GM21515 (cell line): Measurements from ENCODE around the gene WDFY3.

Experiments used
- ATAC-seq: cut with Tn5 transposase; IDR thresholded peaks from one replicate; pipeline ENCODE4 v1.9.1; 2021; ENCODE audit not compliant: unreplicated experiment

Gene WDFY3

GRCh38 chr4:84799318-84799717, 167.2 kb downstream of the WDFY3 start:
- ATAC-seq: no peak

DNA sequence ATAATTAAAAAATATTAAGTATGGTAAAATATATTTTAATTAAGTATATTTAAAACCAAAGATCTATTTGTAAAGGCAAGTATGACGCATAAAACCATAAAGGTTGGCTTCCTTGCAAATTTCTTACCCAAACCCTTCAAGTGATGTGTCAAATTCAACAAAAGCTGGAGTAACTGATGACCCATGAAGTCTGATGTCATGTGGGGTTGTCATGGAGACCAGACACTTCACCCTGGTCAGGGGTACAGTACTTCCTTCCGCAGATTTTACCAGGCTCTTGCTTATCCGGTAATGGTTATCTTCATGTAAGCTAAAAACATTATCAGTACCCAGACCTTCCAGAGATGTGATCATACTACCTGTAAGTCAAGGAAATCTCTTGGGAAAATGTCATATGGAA, 170.1 kb downstream of the WDFY3 start:
- no peak for ATAC-seq

DNA sequence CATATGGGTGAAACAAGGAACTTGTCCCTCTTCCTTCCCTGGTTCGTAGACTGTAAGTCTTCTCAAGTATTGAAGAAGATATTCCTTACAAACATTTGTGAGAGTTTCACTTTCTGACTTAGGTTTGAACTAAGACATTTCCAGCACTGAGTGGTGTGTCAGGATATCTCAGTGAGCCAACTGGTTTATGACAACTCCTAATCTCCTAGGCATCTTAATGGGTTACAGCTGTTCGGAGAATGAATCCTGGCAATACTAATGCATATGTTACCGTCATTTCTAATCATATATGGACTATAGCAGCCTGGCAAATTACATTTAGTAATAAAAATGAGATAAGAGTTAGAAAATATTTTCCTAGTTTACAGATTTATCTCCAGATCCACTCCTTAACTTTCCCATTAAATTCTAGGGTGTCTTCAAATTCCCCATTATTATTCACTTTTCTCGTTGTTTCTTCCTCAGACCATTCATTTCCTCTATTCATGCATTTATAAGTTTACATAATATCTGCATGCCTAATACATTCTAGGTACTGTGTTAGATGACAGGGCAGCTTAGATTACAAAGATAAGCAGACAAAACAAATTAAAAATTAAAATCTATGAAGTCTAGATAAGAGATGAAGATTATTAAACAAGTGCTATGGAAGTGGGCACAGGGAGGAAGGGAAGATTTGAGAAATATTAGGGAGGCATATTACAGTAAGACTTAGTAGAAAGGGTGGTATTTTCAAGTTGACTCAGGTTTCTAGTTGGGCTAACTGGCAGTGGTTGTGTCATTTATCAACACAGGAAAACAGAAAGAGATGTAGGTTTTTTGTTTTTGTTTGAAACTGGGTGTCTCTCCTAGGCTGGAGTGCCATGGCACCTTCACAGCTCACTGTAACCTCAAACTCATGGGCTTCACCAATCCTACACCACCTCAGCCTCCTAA, 173.9 kb downstream of the WDFY3 start:
- no peak for ATAC-seq

DNA sequence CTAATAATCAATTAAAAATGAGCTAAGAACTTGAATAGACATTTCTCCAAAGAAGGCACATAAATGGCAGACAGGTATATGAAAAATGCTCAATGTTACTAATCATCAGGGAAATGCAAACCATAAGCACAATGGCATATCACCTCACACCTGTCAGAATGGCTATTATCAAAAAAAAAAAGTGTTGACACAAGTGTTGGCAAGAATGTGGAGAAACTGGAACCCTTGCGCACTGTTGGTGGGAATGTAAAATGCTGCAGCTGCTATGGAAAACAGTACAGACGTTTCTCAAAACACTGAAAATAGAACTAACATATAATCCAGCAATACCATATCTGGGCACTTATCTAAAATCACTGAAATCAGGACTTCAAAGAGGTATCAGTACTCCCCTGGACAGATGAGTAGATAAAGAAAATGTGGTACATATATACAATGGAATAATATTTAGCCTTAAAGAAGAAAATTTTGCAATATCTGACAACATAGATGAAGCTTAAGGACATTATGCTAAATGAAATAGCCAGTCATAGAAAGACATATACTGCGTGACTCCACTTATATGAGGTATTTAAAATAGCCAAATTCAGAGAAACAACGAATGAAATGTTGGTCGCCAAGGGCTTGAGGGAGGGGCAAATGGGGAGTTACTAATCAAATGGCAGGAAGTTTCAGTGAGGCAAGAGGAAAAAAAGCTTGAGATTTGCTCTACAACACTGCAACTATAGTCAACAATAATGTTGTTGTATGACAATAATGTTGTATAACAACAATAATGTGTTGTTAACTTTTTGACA, 175.5 kb downstream of the WDFY3 start:
- no peak for ATAC-seq

- ATAC-seq: no peak
Observed at GRCh38 chr4:84786478-84786877, 180.0 kb downstream of the WDFY3 start.

GRCh38 chr4:84782517-84782916, 184.0 kb downstream of the WDFY3 start:
- ATAC-seq: no peak

GRCh38 chr4:84780719-84781118, 185.8 kb downstream of the WDFY3 start:
- no peak for ATAC-seq

DNA sequence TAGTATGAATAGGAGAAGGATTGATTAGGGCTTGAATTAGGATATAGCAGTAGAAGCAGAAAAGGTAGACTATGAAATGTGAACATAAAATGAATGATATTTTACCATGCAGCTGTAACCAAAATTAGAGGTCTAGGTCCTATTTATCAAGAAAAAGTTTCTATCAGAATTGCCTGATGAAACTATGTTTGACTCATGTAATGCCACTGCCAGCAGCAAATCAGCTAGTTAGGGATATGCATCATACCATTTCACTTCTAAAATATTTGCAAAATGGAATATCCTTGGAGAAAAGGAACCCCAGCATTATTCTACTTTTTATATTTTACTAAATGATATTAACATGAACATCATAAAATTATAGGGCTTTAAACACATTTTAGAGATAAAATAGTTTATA, 188.4 kb downstream of the WDFY3 start:
- ATAC-seq: no peak

DNA sequence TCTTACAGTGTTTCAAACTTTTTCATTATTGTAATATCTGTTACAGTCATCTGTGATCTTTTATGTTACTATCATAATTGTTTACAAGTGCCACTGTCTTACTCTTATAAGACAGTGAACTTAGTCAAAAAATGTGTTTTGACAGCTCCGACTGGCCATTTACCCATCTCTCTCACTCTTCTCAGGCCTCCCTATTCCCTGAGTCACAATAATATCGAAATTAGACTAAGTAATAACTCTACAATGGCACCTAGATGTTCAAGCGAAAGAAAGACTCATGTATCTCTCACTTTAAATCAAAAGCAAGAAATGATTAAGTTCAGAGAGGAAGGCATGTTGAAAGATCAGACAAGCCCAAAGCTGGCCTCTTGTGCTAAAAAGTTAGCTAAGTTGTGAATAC, 199.3 kb downstream of the WDFY3 start:
- no peak for ATAC-seq

GRCh38 chr4:84753321-84753972, 213.0 kb downstream of the WDFY3 start:
- no peak for ATAC-seq

GRCh38 chr4:84751707-84752106, 214.8 kb downstream of the WDFY3 start:
- no peak for ATAC-seq

- no peak for ATAC-seq
Observed at GRCh38 chr4:84750960-84751283, 215.6 kb downstream of the WDFY3 start.

- peak; percentile 81 for ATAC-seq
Observed at GRCh38 chr4:84750260-84750959, 216.1 kb downstream of the WDFY3 start.

DNA sequence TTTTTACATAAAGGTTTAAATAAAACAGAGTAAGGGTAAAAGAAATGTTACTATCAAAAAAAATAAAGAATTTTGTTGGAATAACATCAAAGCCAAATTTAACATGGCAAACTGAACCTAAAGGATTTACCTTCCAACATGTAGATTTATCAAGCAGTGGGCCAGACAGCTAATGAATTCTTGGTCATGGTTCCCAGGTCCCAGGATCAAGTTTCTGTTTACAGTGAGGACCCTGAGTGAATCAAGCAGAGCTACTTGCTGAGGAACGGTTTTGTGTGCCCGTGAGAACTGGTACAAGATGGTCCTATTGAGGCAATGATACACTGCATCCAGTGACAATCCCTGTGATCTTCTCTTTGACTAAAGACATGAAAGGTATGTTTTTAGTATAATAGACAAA, 226.4 kb downstream of the WDFY3 start:
- ATAC-seq: no peak

- no peak for ATAC-seq
Observed at GRCh38 chr4:84738622-84739021, 227.9 kb downstream of the WDFY3 start.

- no peak for ATAC-seq
Observed at GRCh38 chr4:84737656-84738055, 228.8 kb downstream of the WDFY3 start.

DNA sequence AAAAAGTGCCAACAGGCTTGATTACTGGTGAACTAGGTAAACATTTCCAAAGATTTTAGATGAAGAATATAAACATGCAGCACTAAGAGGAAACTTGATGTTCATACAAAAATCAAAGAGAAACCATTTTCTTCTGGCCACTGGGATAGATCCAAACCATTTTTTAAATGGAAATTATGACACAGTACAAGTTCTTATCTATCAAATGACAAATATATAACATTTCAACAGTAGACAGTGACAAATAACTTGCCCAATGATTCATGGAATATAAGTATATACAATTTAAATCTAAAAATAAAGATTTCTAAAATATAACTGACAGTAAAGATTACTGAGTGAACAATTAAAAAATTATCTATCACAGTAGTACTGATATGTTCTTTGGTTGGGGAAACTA, 232.5 kb downstream of the WDFY3 start:
- ATAC-seq: no peak

- no peak for ATAC-seq
Observed at GRCh38 chr4:84733343-84734033, 233.0 kb downstream of the WDFY3 start.

DNA sequence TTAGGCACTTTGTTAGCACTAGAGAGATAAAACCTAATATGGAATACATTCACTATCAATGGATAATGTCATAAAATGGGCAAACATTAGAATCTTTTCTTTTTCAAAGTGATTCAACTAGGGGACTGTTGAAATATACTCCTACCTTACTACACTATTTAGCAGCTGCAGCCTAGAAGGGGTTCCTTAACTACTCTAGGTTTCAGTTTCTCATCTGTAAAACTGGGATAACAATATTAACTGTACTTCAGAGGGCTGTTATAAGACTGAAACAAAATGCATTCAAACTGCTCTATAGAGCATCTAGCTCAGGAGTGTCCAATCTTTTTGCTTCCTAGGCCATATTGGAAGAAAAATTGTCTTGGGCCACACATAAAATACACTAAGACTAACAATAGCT, 236.1 kb downstream of the WDFY3 start:
- ATAC-seq: no peak

DNA sequence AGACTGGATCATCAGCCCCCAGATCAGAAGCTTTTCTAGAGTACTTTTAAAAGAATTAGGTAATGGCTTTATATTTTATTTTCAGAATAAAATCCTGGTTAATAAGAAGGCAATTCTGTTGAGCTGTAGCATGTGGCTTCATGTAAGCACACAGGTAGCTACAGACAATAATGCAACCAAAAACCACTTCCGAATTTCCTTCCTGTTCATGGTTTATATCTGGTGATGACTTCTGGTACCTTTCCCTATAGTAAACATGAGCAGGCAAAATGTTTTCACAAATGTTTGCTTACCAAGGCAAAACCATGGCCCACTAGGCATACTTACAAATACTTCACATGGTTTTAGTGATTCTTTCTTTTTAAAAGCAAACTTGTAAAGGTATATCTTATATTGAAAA, 239.0 kb downstream of the WDFY3 start:
- no peak for ATAC-seq

DNA sequence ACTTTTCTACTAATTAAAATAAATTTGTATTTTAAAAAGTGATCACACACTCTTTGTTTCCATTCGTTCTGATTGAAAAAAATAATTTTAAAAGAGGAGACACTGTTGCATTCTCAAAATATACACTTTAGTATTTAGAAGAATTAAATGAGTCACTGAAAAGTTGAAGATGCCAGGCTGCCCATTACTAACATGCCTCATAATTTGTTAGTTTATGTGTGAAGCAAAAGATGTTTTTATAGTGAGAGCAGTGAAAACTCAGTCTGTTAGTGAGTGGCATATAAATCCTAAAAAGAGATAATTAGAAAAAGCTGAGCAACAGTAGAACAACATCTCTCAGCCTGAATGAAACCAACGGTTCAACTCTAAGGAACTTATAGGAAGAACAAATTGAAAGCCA, 240.1 kb downstream of the WDFY3 start:
- ATAC-seq: no peak
